ENCODE data around the gene TDG. TPM values are rescaled to one million over a fixed set of nuclear protein-coding genes. Genes with fewer than 3 reads are reported as not detected.
"Not testable (repeated sequence)": the region's sequence is repeated elsewhere in the genome, so short reads cannot be mapped to it uniquely, and the experiment has no call there.

The TDG gene
- total RNA-seq, 4 donors from 2014 or later = 19.4 to 42.8 (median 24.9) TPM

- no peak for DNase-seq
- WGBS, 2 donors = 42 to 51% methylated on average over 6 of the region's 6 CpGs
- Histone ChIP-seq H3K9me3 (no peaks in the 10 kb centered on the region), H3K27ac (peak overlapping the region in 3 of 4 donors; percentile 18 to 61 (median 21)), H3K4me1 (no peaks in the 10 kb centered on the region), H3K36me3 (peaks cover 0 to 7% (median 0%) of the 10 kb centered on the region in 3 donors), H3K4me3 (no peak overlapping the region), H3K27me3 (no peaks in the 10 kb centered on the region)
- TF ChIP-seq CTCF (IDR thresholded peaks at IDR 0.05) = no peak
- no peak for TF ChIP-seq POLR2A (IDR thresholded peaks at IDR 0.05)
- intact Hi-C loops (cut with DNase I) = no loop called here
These were observed 45.6 kb downstream of the TDG start for GRCh38 chr12:104011253-104011652.

- WGBS, 2 donors = 61 to 70% methylated on average over 4 of the region's 4 CpGs
- no peak for DNase-seq
- Histone ChIP-seq H3K9me3 (no peaks in the 10 kb centered on the region), H3K4me3 (no peak overlapping the region), H3K27ac (no peak overlapping the region), H3K27me3 (no peaks in the 10 kb centered on the region), H3K36me3 (peaks cover 0 to 7% (median 0%) of the 10 kb centered on the region in 3 donors), H3K4me1 (no peaks in the 10 kb centered on the region)
- TF ChIP-seq POLR2A (IDR thresholded peaks at IDR 0.05) (no peak), CTCF (IDR thresholded peaks at IDR 0.05) (no peak)
- intact Hi-C loops (cut with DNase I) = no loop called here
These were observed 46.7 kb downstream of the TDG start for GRCh38 chr12:104012331-104012730.

- H3K9me3 ChIP-seq; H3K4me1 ChIP-seq; H3K27ac ChIP-seq; DNase-seq; H3K36me3 ChIP-seq; H3K27me3 ChIP-seq; H3K4me3 ChIP-seq; intact Hi-C loops (cut with DNase I): not testable (repeated sequence)
- WGBS, 2 donors = 71 to 79% methylated on average over 1 of the region's 1 CpG
These were observed 56.2 kb downstream of the TDG start for GRCh38 chr12:104021862-104022261.

- TF ChIP-seq CTCF (IDR thresholded peaks at IDR 0.05) = no peak
- no peak for TF ChIP-seq POLR2A (IDR thresholded peaks at IDR 0.05)
- peaks cover 0 to 9% (median 0%) of the 10 kb centered on the region in 3 donors for H3K9me3 ChIP-seq
- H3K27ac ChIP-seq = no peak overlapping the region
- WGBS, 2 donors = 33 to 42% methylated on average over 3 of the region's 3 CpGs
- DNase-seq = no peak
- no peaks in the 10 kb centered on the region for H3K4me1 ChIP-seq
- H3K27me3 ChIP-seq = no peaks in the 10 kb centered on the region
- no peaks in the 10 kb centered on the region for H3K36me3 ChIP-seq
- intact Hi-C loops (cut with DNase I) = no loop called here
- H3K4me3 ChIP-seq = no peak overlapping the region
These were observed 57.1 kb downstream of the TDG start for GRCh38 chr12:104022786-104023185.

- H3K27me3 ChIP-seq = no peaks in the 10 kb centered on the region
- H3K9me3 ChIP-seq = peaks cover 0 to 9% (median 0%) of the 10 kb centered on the region in 3 donors
- H3K4me1 ChIP-seq = no peaks in the 10 kb centered on the region
- H3K36me3 ChIP-seq = no peaks in the 10 kb centered on the region
- TF ChIP-seq CTCF (IDR thresholded peaks at IDR 0.05) (no peak), POLR2A (IDR thresholded peaks at IDR 0.05) (no peak)
- no peak for DNase-seq
- H3K27ac ChIP-seq = no peak overlapping the region
- intact Hi-C loops (cut with DNase I) = no loop called here
- WGBS, 2 donors = 82 to 89% methylated on average over 2 of the region's 2 CpGs
- H3K4me3 ChIP-seq = no peak overlapping the region
These were observed 58.0 kb downstream of the TDG start for GRCh38 chr12:104023710-104024109.

GRCh38 chr12:104024348-104024747 is 58.7 kb downstream of the TDG start:
- H3K27me3 ChIP-seq = no peaks in the 10 kb centered on the region
- H3K4me3 ChIP-seq = no peak overlapping the region
- TF ChIP-seq CTCF (IDR thresholded peaks at IDR 0.05) = no peak
- no peak for TF ChIP-seq POLR2A (IDR thresholded peaks at IDR 0.05)
- intact Hi-C loops (cut with DNase I) = no loop called here
- H3K36me3 ChIP-seq = no peaks in the 10 kb centered on the region
- H3K9me3 ChIP-seq = peaks cover 0 to 9% (median 0%) of the 10 kb centered on the region in 3 donors
- 88 to 89% methylated on average over 6 of the region's 6 CpGs for WGBS, 2 donors
- DNase-seq = no peak
- H3K4me1 ChIP-seq = no peaks in the 10 kb centered on the region
- H3K27ac ChIP-seq = no peak overlapping the region

All from esophagus squamous epithelium (tissue), 5 donors.